Vagina (tissue), 2 donors: ENCODE results near the gene SBSN. TPM values are rescaled to one million over a fixed set of nuclear protein-coding genes. Genes with fewer than 3 reads are reported as not detected.

Experiments used
- DNase-seq, 2 donors: peaks; one replicate each; pipeline ENCODE4 v3.0.0-alpha.2; 2017; ENCODE audit errors: extremely low spot score in 2 of 2
- H3K27ac ChIP-seq: fragments of 200-600 bp; sonication (generic); one replicate; pipeline ENCODE4 v1.5.1; 2019
- H3K27me3 ChIP-seq: fragments of 200-600 bp; sonication (generic); one replicate; pipeline ENCODE4 v1.5.1; 2019
- H3K36me3 ChIP-seq, 2 donors: fragments of 200-600 bp; sonication (generic); one replicate each; pipeline ENCODE4 v1.5.1; 2017 to 2019
- H3K4me1 ChIP-seq: fragments of 200-600 bp; sonication (generic); one replicate; pipeline ENCODE4 v1.5.1; 2019
- H3K4me3 ChIP-seq, 2 donors: fragments of 200-600 bp; sonication (generic); 1 replicate in 1 of 2; 2 replicates in 1 of 2; pipeline ENCODE4 v1.5.1; 2016 to 2019
- H3K9me3 ChIP-seq: fragments of 200-600 bp; sonication (generic); one replicate; pipeline ENCODE4 v1.5.1; 2019
- POLR2A ChIP-seq, 2 donors: fragments of 450-650 bp; IDR thresholded peaks; one replicate each; pipeline ENCODE4 v1.6.1; 2017; ENCODE audit warnings: antibody characterized with exemption in 2 of 2, mild to moderate bottlenecking in 2 of 2, moderate library complexity in 2 of 2
- POLR2AphosphoS5 ChIP-seq, 2 donors: sonication (generic); formaldehyde crosslinking; IDR thresholded peaks; one replicate each; pipeline ENCODE4 v1.9.0; 2017; ENCODE audit warnings: antibody characterized with exemption in 2 of 2, mild to moderate bottlenecking in 2 of 2, low read depth in 1 of 2; ENCODE audit not compliant: insufficient read depth in 1 of 2
- intact Hi-C: fragments of 100-400 bp; cut with DNase I; formaldehyde crosslinking; loops from one replicate; pipeline ENCODE4 v1.15.1; 2023
- total RNA-seq: library from RNA; depleted of rRNA; stranded (reverse); fragments of >200 nt; gene quantifications from one replicate; pipeline ENCODE4 v1.2.3, GENCODE V29; 2016
- TF ChIP-seq, protein P1 (sequence below), 3 experiments: fragments of 450-650 bp in 2 of 3; fragments of 200-600 bp in 1 of 3; sonication (generic) in 1 of 3; IDR thresholded peaks; one replicate each; pipeline ENCODE4 v1.5.1; 2017 to 2019; ENCODE audit warnings: antibody characterized with exemption in 3 of 3, mild to moderate bottlenecking in 2 of 3, moderate library complexity in 2 of 3

Gene SBSN
- total RNA-seq, 1 donor from 2014 or later: 162 TPM

DNA sequence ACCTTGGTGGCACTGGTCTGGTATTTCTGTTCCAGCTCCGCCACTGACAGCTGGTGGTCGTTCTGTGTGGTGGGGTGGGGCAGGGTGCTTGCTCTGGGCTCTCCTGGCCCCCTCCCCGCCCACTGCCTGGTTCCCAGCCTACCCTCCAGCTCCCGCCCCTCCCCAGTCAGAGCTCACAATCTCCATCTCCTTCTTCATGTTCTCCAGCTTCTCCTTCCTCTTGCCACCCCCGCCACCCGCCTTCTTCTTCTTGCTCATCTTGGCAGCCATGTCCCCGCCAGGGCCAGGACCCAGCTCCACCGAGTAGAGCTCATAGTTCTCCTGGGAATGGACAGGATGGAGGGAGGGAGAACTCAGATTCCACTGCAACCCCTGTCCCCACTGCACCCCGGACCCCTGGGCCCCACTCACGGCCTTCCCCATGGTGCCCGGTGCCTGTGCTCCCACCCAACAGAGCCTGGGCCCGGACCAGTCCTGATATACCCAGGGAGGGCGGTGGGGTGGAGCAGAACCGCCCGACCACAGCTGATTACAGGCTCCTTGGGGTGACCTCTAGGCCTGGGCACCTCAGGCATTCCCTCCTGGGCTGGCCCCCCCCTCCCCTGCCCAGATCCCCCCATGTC lies 35.2 kb upstream of the SBSN start, which contains the start of gene ATP4A:
Gene ATP4A, minus strand, starts transcription at position 452 of the 623 bp plus-strand sequence. Its CDS starts 29 bp downstream, at position 423.
- Histone ChIP-seq H3K9me3 (no peaks in the 10 kb centered on the region), H3K27me3 (no peaks in the 10 kb centered on the region), H3K4me3 (no peak within 1 kb of the TSS), H3K36me3 (no peaks in the 10 kb centered on the region), H3K4me1 (peaks cover 4% of the 10 kb centered on the region), H3K27ac (no peak within 1 kb of the TSS)
- DNase-seq: no peak
- intact Hi-C loops: no loop called here
- TF ChIP-seq POLR2AphosphoS5 (IDR thresholded peaks at IDR 0.05; ENCODE audit: insufficient read depth in 1 of 2, low read depth in 1 of 2) (no peak), POLR2A (IDR thresholded peaks at IDR 0.05) (no peak)
- TF ChIP-seq, protein P1, sequence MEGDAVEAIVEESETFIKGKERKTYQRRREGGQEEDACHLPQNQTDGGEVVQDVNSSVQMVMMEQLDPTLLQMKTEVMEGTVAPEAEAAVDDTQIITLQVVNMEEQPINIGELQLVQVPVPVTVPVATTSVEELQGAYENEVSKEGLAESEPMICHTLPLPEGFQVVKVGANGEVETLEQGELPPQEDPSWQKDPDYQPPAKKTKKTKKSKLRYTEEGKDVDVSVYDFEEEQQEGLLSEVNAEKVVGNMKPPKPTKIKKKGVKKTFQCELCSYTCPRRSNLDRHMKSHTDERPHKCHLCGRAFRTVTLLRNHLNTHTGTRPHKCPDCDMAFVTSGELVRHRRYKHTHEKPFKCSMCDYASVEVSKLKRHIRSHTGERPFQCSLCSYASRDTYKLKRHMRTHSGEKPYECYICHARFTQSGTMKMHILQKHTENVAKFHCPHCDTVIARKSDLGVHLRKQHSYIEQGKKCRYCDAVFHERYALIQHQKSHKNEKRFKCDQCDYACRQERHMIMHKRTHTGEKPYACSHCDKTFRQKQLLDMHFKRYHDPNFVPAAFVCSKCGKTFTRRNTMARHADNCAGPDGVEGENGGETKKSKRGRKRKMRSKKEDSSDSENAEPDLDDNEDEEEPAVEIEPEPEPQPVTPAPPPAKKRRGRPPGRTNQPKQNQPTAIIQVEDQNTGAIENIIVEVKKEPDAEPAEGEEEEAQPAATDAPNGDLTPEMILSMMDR (IDR thresholded peaks at IDR 0.05): no peak

DNA sequence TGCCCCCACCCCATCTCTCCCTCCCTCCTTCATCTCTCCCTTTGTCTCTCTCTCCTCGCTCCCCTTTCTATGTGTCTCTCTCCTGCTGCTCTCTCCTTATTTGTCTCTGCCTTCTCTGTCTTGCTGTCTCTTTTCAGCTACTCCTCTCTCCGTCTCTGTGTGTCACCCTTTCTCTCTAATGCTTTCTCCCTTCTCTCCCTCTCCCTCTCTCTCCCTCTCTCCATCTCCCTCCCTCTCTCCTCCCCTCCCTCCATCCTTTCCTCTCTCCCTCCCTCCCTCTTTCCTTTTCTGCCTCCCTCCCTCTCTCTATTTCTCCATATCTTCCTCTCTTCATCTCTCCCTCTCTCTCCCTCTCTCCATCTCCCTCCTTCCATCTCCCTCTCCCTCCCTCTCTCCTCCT lies 34.7 kb upstream of the SBSN start:
- no peak overlapping the region for H3K27ac ChIP-seq
- no peak overlapping the region for H3K4me3 ChIP-seq
- no peaks in the 10 kb centered on the region for H3K36me3 ChIP-seq
- DNase-seq: no peak
- peaks cover 9% of the 10 kb centered on the region for H3K4me1 ChIP-seq
- no peaks in the 10 kb centered on the region for H3K27me3 ChIP-seq
- TF ChIP-seq POLR2A (IDR thresholded peaks at IDR 0.05) (no peak), POLR2AphosphoS5 (IDR thresholded peaks at IDR 0.05; ENCODE audit: insufficient read depth in 1 of 2, low read depth in 1 of 2) (no peak)
- TF ChIP-seq, protein P1 (IDR thresholded peaks at IDR 0.05): no peak
- intact Hi-C loops: no loop called here
- H3K9me3 ChIP-seq: no peaks in the 10 kb centered on the region

DNA sequence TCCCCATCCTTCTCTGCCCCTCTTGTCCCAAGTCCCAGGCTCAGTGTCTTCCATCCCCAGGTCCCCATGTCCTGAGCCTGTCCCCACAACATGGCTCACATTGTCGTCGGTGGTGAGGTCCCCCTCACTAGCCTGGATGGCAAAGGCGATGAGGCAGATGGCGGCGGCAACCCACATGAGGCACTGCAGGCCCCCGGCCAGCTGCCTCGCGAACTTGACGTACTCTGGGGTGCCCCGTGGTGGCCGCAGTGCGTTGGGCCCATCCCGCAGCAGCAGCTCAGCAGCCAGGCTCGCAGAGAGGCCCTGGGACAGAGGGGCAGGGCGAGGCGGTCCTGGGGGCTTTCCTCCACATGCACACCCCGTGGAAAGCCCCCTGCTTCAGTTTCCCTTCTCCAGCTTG lies 34.2 kb upstream of the SBSN start:
- no peak overlapping the region for H3K27ac ChIP-seq
- no peak overlapping the region for H3K4me3 ChIP-seq
- no peaks in the 10 kb centered on the region for H3K36me3 ChIP-seq
- intact Hi-C loops: no loop called here
- no peaks in the 10 kb centered on the region for H3K27me3 ChIP-seq
- DNase-seq: no peak
- no peaks in the 10 kb centered on the region for H3K9me3 ChIP-seq
- H3K4me1 ChIP-seq: peaks cover 13% of the 10 kb centered on the region
- TF ChIP-seq POLR2AphosphoS5 (IDR thresholded peaks at IDR 0.05; ENCODE audit: insufficient read depth in 1 of 2, low read depth in 1 of 2): no peak
- TF ChIP-seq, protein P1 (IDR thresholded peaks at IDR 0.05): no peak
- no peak for TF ChIP-seq POLR2A (IDR thresholded peaks at IDR 0.05)

DNA sequence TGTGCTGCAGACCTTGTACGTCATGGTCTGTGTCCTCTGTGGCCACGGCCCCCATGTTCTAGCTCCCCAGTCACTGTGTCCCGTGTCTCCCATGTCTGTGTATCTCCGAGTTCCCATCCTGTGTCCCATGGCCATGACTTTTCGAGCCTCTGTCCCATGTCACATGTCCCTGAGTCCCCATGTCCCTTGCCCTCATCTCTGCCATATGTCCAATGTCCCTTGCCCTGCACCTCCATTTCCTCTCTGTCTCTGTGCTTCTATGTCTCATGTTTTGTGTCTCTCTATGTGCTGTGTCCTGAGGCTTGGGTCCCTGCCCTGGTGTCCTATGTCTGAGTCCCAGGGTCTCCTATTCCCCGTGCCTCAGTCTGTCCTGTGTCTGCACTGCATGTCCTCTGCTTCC lies 33.3 kb upstream of the SBSN start:
- H3K4me3 ChIP-seq: no peak overlapping the region
- no peak overlapping the region for H3K27ac ChIP-seq
- peaks cover 13% of the 10 kb centered on the region for H3K4me1 ChIP-seq
- TF ChIP-seq, protein P1 (IDR thresholded peaks at IDR 0.05): no peak
- no peak for TF ChIP-seq POLR2A (IDR thresholded peaks at IDR 0.05)
- TF ChIP-seq POLR2AphosphoS5 (IDR thresholded peaks at IDR 0.05; ENCODE audit: insufficient read depth in 1 of 2, low read depth in 1 of 2): no peak
- DNase-seq: no peak
- intact Hi-C loops: no loop called here
- no peaks in the 10 kb centered on the region for H3K9me3 ChIP-seq
- H3K36me3 ChIP-seq: no peaks in the 10 kb centered on the region
- H3K27me3 ChIP-seq: no peaks in the 10 kb centered on the region

DNA sequence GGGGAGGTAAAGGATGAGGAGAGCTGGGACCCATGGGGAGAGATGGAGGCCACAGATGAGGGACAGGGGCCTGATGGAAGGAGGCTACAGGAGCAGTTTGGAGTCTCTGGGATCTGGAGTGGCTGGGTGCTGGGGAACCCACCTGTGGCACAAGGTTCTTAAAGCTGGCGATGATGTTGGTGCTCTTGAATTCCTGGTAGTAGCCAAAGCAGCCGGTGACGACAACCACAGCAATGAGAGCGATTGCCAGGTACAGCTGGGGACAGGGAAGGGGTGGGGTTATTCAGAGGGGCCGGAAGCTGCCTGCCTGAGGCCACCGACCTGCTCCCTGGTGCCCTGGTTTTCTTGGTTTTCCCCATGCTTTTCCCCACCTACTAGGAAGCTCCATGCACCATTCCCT lies 32.6 kb upstream of the SBSN start:
- intact Hi-C loops: no loop called here
- TF ChIP-seq, protein P1 (IDR thresholded peaks at IDR 0.05): no peak
- no peak for TF ChIP-seq POLR2A (IDR thresholded peaks at IDR 0.05)
- TF ChIP-seq POLR2AphosphoS5 (IDR thresholded peaks at IDR 0.05; ENCODE audit: insufficient read depth in 1 of 2, low read depth in 1 of 2): no peak
- Histone ChIP-seq H3K4me3 (no peak overlapping the region), H3K9me3 (no peaks in the 10 kb centered on the region), H3K27me3 (no peaks in the 10 kb centered on the region), H3K36me3 (no peaks in the 10 kb centered on the region), H3K27ac (no peak overlapping the region), H3K4me1 (peaks cover 13% of the 10 kb centered on the region)
- no peak for DNase-seq
